Ovary (tissue), 9 donors: Measurements from ENCODE around the gene RBMS1. TPM values are rescaled to one million over a fixed set of nuclear protein-coding genes. Genes with fewer than 3 reads are reported as not detected.
A peak's percentile ranks its signal among the peaks of the same experiment; 100 is the strongest.

Experiments
- DNase-seq, 5 donors: peaks; one replicate each; pipeline ENCODE4 v3.0.0-alpha.2; 2019 to 2020
- H3K27ac ChIP-seq, 2 donors: fragments of 200-600 bp; one replicate each; pipeline versions ENCODE4 v1.5.1 to v1.8.0; 2019 to 2022
- H3K27me3 ChIP-seq: fragments of 200-600 bp; one replicate; pipeline ENCODE4 v1.8.0; 2022
- H3K36me3 ChIP-seq: fragments of 200-600 bp; sonication (generic); one replicate; pipeline ENCODE4 v1.5.1; 2019
- H3K4me1 ChIP-seq: one replicate; pipeline ENCODE4 v1.8.1; 2013; ENCODE audit warnings: mild to moderate bottlenecking, moderate library complexity; ENCODE audit not compliant: insufficient read depth
- H3K4me3 ChIP-seq: fragments of 200-600 bp; sonication (generic); one replicate; pipeline ENCODE4 v1.5.1; 2017
- H3K9me3 ChIP-seq, 2 donors: fragments of 200-600 bp in 1 of 2; sonication (generic) in 1 of 2; one replicate each; pipeline versions ENCODE4 v1.5.1 to v1.8.1; 2013 to 2019; ENCODE audit warnings: mild to moderate bottlenecking in 1 of 2, moderate library complexity in 1 of 2
- CTCF ChIP-seq, 3 donors: fragments of 450-650 bp in 2 of 3; fragments of 200-600 bp in 1 of 3; IDR thresholded peaks; one replicate each; pipeline versions ENCODE4 v1.5.1 to v1.8.0; 2016 to 2022; ENCODE audit warnings: antibody characterized with exemption in 3 of 3, mild to moderate bottlenecking in 1 of 3
- EP300 ChIP-seq: sonication (generic); formaldehyde crosslinking; IDR thresholded peaks from one replicate; pipeline ENCODE4 v1.6.1; 2017; ENCODE audit warnings: antibody characterized with exemption
- POLR2A ChIP-seq: fragments of 450-650 bp; IDR thresholded peaks from one replicate; pipeline ENCODE4 v1.6.1; 2017; ENCODE audit warnings: antibody characterized with exemption, mild to moderate bottlenecking, moderate library complexity
- WGBS, 3 donors: extraction: QIAGEN DNeasy Blood & Tissue Kit in 1 of 3; methylation state at CpG; one replicate each; pipeline versions ENCODE4 v1.1.5 to v1.1.7; 2013 to 2017; 5-methylcytosine and 5-hydroxymethylcytosine counted together
- intact Hi-C, 4 donors: fragments of 100-400 bp; cut with DNase I; formaldehyde crosslinking; loops; one replicate each; pipeline versions ENCODE4 v1.11.0 to v1.15.1; 2022 to 2023
- polyA plus RNA-seq, 2 donors: library from polyadenylated mRNA; stranded (reverse); fragments of 200-250 nt in 1 of 2; fragments of 350-450 nt in 1 of 2; fragmentation: Illumina TruSeq in 1 of 2; extraction: RNeasy Lipid Tissue Mini Kit (QIAGEN cat#74804) in 1 of 2; gene quantifications; one replicate each; pipeline ENCODE4 v1.2.3, GENCODE V29; 2013 to 2014
- total RNA-seq, 7 donors: library from RNA; depleted of rRNA in 2 of 7; stranded (reverse); fragments of >200 nt in 2 of 7; fragmentation: NEBNext Ultra II Directional in 3 of 7; extraction: Animal tissue kit (Norgen Biotek cat#: 25700) in 3 of 7; gene quantifications; one replicate each; pipeline versions ENCODE4 v1.1.0 to v1.2.4, GENCODE V29; 2016 to 2023
- donor health status: DM: no; HTN: no; CAD: no; lungs with moderate emphysema.
- donor health status: DM: no; HTN: no; CAD: no.
- donor health status: Bipolar disorder and iron deficiency.
- donor health status: DM: yes; HTN: yes; CAD: no.
- donor health status: DM: no; HTN: no; CAD: no.
- donor health status: DM: yes; HTN: yes; CAD: no.

Gene RBMS1
- total and polyA plus RNA-seq, 9 donors = 50.7 to 91.9 (median 73.8) TPM

GRCh38 chr2:160392201-160392600, 101.4 kb downstream of the RBMS1 start:
- Histone ChIP-seq H3K9me3 (no peaks in the 10 kb centered on the region), H3K4me3 (no peak overlapping the region), H3K27ac (no peak overlapping the region), H3K27me3 (no peaks in the 10 kb centered on the region), H3K4me1 (peaks cover 20% of the 10 kb centered on the region), H3K36me3 (no peaks in the 10 kb centered on the region)
- 90 to 96% (median 94%) methylated on average over 3 of the region's 3 CpGs for WGBS, 3 donors
- TF ChIP-seq CTCF (IDR thresholded peaks at IDR 0.05) (no peak), POLR2A (no peak)
- no peak for DNase-seq
- intact Hi-C loops = no loop called here

- peaks cover 24% of the 10 kb centered on the region for H3K4me1 ChIP-seq
- no peaks in the 10 kb centered on the region for H3K9me3 ChIP-seq
- 79 to 82% (median 80%) methylated on average over 7 of the region's 7 CpGs for WGBS, 3 donors
- TF ChIP-seq CTCF (IDR thresholded peaks at IDR 0.05) (no peak), POLR2A (no peak), EP300 (no peak)
- H3K36me3 ChIP-seq = no peaks in the 10 kb centered on the region
- H3K27ac ChIP-seq = no peak overlapping the region
- H3K4me3 ChIP-seq = no peak overlapping the region
- no peak for DNase-seq
- H3K27me3 ChIP-seq = no peaks in the 10 kb centered on the region
- intact Hi-C loops = no loop called here
These were observed 102.8 kb downstream of the RBMS1 start for GRCh38 chr2:160390544-160391455.

GRCh38 chr2:160389875-160390274, 103.7 kb downstream of the RBMS1 start:
- Histone ChIP-seq H3K27me3 (no peaks in the 10 kb centered on the region), H3K36me3 (no peaks in the 10 kb centered on the region), H3K27ac (no peak overlapping the region), H3K4me1 (peaks cover 25% of the 10 kb centered on the region), H3K4me3 (no peak overlapping the region), H3K9me3 (no peaks in the 10 kb centered on the region)
- no peak for TF ChIP-seq POLR2A
- TF ChIP-seq CTCF (IDR thresholded peaks at IDR 0.05) = no peak
- no peak for TF ChIP-seq EP300
- DNase-seq = no peak
- intact Hi-C loops = loop anchor here in 1 of 4 donors (2.0 kb wide), 1 partner anchor 17 kb away; no protein-coding TSS in a partner anchor

GRCh38 chr2:160388464-160389263, 104.9 kb downstream of the RBMS1 start:
- intact Hi-C loops = loop anchor here in 1 of 4 donors (2.0 kb wide), 1 partner anchor 18 kb away; no protein-coding TSS in a partner anchor
- no peaks in the 10 kb centered on the region for H3K36me3 ChIP-seq
- no peaks in the 10 kb centered on the region for H3K27me3 ChIP-seq
- no peak overlapping the region for H3K4me3 ChIP-seq
- WGBS, 3 donors = 65 to 76% (median 69%) methylated on average over 12 of the region's 12 CpGs
- peak overlapping the region; percentile 36 to 68 for H3K27ac ChIP-seq
- no peak for DNase-seq
- TF ChIP-seq POLR2A = no peak
- TF ChIP-seq CTCF (IDR thresholded peaks at IDR 0.05) = no peak
- TF ChIP-seq EP300 = no peak
- no peaks in the 10 kb centered on the region for H3K9me3 ChIP-seq
- peaks cover 25% of the 10 kb centered on the region for H3K4me1 ChIP-seq
